ENCODE results near the gene SRPX2.

SRPX2 gene

GRCh38 chrX:100720301-100720700 is 76.3 kb downstream of the SRPX2 start:
- ChIA-PET CTCF (interaction anchor here (4.9 kb wide), 1 partner anchor 48 kb away, joined by 24 read pairs; no protein-coding TSS in a partner anchor), POLR2A (interaction anchor here (1.2 kb wide), 1 partner anchor 12 kb away, joined by 3 read pairs; the partner anchor contains the start of gene SYTL4)
- H3K9me3 ChIP-seq (ENCODE audit: control insufficient read depth, insufficient read depth, low read depth, low read length) = no peaks in the 10 kb centered on the region; the same call in 1 of the 2 replicates
- TF ChIP-seq CTCF (tag by site-specific recombination; IDR thresholded peaks at IDR 0.05) (no peak), ZNF571 (tag by site-specific recombination; IDR thresholded peaks at IDR 0.05) (no peak), HIC1 (tag by site-specific recombination; IDR thresholded peaks at IDR 0.05) (no peak), ZBTB44 (tag by site-specific recombination; IDR thresholded peaks at IDR 0.05) (no peak), TCF7L2 (IDR thresholded peaks at IDR 0.05; ENCODE audit: borderline replicate concordance, low read depth, low read length) (peak; percentile 75; the same call in 1 of the 2 replicates), ZNF501 (tag by site-specific recombination; IDR thresholded peaks at IDR 0.05) (no peak), MZF1 (tag by site-specific recombination; IDR thresholded peaks at IDR 0.05; ENCODE audit: borderline replicate concordance) (no peak), SP2 (tag by site-specific recombination; IDR thresholded peaks at IDR 0.05) (no peak), ZIC2 (tag by site-specific recombination; IDR thresholded peaks at IDR 0.05) (peak; percentile 78), ZNF707 (tag by site-specific recombination; IDR thresholded peaks at IDR 0.05) (no peak), ZSCAN30 (tag by site-specific recombination; IDR thresholded peaks at IDR 0.05) (no peak), ZNF302 (tag by site-specific recombination; IDR thresholded peaks at IDR 0.05; ENCODE audit: low read depth) (no peak), ZNF488 (tag by site-specific recombination; IDR thresholded peaks at IDR 0.05) (no peak)
- no peaks in the 10 kb centered on the region for H3K4me1 ChIP-seq (ENCODE audit: control insufficient read depth, insufficient read depth, low read length)
- no peak overlapping the region for H3K4me3 ChIP-seq (ENCODE audit: low read depth, low read length)
- no peaks in the 10 kb centered on the region for H3K36me3 ChIP-seq (ENCODE audit: control insufficient read depth in 2 of 2, insufficient read depth in 1 of 2, low read length in 2 of 2)
- H3K27ac ChIP-seq (ENCODE audit: extremely low read depth, low read depth, low read length) = no peak overlapping the region

GRCh38 chrX:100721328-100721727 is 77.3 kb downstream of the SRPX2 start:
- Histone ChIP-seq H3K9me3 (ENCODE audit: control insufficient read depth, insufficient read depth, low read depth, low read length) (no peaks in the 10 kb centered on the region; the same call in 1 of the 2 replicates), H3K4me1 (ENCODE audit: control insufficient read depth, insufficient read depth, low read length) (no peaks in the 10 kb centered on the region), H3K27ac (ENCODE audit: extremely low read depth, low read depth, low read length) (no peak overlapping the region), H3K36me3 (ENCODE audit: control insufficient read depth in 2 of 2, insufficient read depth in 1 of 2, low read length in 2 of 2) (no peaks in the 10 kb centered on the region), H3K4me3 (ENCODE audit: low read depth, low read length) (no peak overlapping the region)
- ChIA-PET CTCF (interaction anchor here (0.7 to 4.9 kb wide), 2 partner anchors 47 to 76 kb away, joined by 3 to 24 read pairs; no protein-coding TSS in a partner anchor), POLR2A (no interaction called here)
- TF ChIP-seq ZNF645 (tag by site-specific recombination; IDR thresholded peaks at IDR 0.05) (no peak), IKZF3 (tag by site-specific recombination; IDR thresholded peaks at IDR 0.05) (no peak), GLI2 (tag by site-specific recombination; IDR thresholded peaks at IDR 0.05; ENCODE audit: borderline replicate concordance, low read depth) (no peak), SCRT2 (tag by site-specific recombination; IDR thresholded peaks at IDR 0.05) (no peak), ZSCAN30 (tag by site-specific recombination; IDR thresholded peaks at IDR 0.05) (no peak), CTCF (tag by site-specific recombination; IDR thresholded peaks at IDR 0.05) (no peak), TRIM28 (IDR thresholded peaks at IDR 0.05; ENCODE audit: borderline replicate concordance, low read length) (no peak), SP7 (tag by site-specific recombination; IDR thresholded peaks at IDR 0.05) (no peak), SETDB1 (IDR thresholded peaks at IDR 0.05; ENCODE audit: insufficient read length, low read length) (no peak), ZNF639 (tag by site-specific recombination; IDR thresholded peaks at IDR 0.05) (no peak), ZNF121 (tag by site-specific recombination; IDR thresholded peaks at IDR 0.05) (no peak), ZNF423 (tag by site-specific recombination; IDR thresholded peaks at IDR 0.05) (no peak), ZNF701 (tag by site-specific recombination; IDR thresholded peaks at IDR 0.05) (no peak)

Measured in HEK293 (cell line).